Activated T-cell treated with anti-CD3 and anti-CD28 coated beads, Interleukin-2, amount 50 U/mL, for 1 hour (primary cell): ENCODE results near the gene RAD51C.
"Not testable (repeated sequence)": the region's sequence is repeated elsewhere in the genome, so short reads cannot be mapped to it uniquely, and the experiment has no call there.

Source experiments
- DNase-seq: peaks from one replicate; pipeline ENCODE4 v3.0.0-alpha.2; 2020

The RAD51C gene

DNA sequence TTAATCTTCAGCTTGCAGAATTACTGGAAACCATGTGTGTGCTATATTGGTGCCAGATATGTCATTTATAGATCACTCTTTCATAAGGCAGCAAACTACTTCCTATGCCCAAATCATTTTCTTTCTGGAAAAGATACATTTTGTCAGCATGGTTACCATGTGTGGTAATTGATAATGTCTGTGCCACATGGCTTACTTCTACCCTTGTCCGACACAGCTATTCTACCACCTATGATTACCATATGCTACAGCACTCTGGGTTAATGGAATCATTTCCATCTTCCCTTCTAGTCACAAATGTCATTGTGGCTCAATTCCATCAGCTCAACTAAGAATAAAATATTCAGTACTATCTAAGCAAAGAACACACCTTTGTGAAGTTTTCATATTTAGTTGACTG lies 55.3 kb downstream of the RAD51C start:
- no peak for DNase-seq

DNA sequence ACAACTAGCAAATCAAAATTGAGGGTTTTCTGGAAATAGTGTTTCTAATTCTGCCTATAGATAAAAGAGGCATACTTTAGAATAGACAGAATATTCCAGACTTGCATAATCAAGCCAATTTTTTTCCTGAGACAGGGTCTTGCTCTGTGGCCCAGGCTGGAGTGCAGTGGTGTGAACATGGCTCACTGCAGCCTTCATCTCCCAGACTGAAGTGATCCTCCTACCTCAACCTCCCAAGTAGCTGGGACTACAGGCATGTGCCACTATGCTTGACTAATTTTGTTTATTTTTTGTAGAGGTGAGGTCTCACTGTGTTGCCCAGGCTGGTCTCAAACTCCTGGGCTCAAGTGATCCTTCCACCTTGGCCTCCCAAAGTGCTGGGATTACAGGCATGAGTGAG lies 57.2 kb downstream of the RAD51C start:
- not testable (repeated sequence) for DNase-seq

DNA sequence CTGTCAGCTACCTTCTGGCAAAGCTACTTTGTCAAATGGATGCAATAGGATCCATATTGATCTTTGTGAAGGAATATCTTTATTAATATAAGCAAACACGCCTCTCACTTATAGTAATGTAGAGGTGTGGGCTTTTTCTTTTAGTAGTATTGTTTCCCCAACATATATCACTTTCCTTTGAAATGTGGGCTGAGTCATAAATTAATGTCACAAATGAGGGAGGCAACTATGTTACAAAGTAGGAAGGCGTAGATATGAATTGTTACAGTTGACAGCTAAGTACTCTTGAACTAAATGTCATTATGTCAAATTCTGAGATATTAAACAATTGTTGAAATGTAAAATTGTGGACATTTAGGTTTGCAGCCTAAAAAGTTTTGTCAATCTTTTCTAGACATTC lies 60.6 kb downstream of the RAD51C start:
- DNase-seq, result no peak

DNA sequence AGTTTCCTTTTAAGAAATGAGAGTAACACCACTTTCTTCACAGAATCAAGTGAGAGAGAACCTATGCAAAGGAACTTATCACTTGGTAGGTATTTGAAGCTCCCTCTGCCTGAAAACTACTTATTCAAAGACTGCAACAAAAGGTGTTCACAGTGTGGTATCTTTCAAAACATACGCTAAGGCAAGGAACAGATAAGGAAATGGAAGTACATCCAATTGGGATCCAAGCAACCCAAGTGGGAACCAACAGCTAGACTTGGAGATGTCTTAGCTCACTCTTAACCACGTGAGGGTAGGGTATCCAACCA lies 62.8 kb downstream of the RAD51C start:
- no peak for DNase-seq

DNA sequence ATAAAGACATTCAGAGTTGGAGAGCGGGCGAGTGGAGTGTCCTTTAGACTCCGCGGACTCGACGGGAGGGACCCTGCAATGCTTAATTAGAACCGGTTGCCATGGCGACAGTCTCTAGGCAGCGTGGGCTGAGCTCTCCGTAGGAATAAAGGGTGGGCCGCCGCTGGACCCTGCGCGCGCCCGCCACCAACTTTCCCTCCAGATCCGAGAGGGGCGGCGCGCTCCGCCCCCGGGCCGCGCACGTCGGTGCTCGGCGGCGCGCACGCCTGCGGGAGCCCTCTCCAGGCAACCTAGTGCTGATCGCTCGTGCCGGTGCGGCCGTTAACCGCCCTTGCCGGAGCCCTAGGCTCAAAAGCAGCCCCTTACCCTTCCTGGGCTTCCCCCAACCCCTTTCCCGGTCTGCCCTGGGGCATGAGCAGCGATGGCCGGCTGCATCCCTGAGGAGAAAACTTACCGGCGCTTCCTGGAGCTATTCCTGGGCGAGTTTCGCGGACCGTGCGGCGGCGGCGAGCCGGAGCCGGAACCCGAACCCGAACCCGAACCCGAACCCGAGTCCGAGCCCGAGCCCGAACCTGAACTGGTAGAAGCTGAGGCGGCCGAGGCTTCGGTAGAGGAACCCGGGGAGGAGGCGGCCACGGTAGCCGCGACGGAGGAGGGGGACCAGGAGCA lies 63.3 kb downstream of the RAD51C start, which contains the start of gene PPM1E:
TSS of gene PPM1E (plus strand) at position 278 of the 669 bp plus-strand sequence.
- peak; percentile 50 for DNase-seq

DNA sequence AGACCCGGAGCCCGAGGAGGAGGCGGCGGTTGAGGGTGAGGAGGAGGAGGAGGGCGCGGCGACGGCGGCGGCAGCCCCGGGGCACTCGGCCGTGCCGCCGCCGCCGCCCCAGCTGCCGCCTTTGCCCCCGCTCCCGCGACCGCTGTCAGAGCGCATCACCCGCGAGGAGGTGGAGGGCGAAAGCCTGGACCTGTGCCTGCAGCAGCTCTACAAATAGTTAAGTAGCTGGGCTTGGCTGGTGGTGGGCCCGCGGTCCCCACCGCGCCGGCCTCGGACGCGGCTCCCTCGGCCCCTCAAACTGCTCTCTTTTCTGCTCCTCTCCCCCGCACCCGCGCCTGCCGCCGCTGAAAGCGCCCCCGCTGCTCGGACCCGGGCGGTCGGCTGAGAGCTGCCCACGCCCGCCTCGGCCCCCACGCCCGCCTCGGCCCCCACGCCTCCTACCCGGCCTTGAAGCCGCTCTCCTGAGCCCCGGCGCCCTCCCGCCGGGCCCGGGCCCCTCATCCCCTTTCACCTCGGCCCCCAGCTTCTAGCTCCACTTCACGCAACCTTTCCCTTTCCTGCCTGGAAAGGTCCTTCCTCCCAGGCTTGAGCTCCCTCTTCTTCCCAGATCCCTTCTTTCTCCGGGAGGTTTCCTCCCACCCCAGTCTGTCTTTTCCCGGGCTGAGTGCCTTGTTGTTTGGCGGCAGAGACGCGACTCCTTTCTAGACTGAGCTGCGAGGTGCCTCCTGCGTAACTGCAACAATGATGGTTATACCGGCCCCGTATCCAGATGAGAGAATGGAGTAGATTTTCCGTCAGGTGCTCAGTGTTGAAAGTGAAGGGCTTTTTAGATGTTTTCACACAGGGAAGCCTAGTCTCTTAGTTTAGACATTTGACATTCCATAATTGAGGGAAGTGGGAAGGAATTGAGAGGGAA lies 64.1 kb downstream of the RAD51C start:
- peak; percentile 23 for DNase-seq

DNA sequence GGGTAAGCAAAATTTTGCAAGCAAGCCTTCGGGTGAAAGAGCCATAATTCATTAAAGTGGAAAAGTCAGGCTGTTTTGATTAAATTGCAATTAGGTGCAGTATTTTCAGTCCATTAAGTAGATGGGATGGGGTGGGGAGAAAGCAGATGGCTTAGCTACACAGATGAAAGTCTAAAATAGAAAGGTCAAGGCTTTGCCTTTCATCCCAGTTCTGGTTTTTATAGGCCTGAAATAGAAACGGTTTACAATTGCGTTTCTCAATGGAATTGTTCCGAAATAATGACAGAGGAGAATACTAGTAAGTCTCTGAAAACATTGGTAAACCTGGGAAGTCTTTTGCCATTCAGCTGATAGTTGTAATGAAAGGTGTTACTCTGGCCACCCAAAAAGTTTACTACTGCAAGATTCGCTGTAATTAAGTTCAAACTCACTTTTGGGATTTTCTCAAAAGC lies 64.8 kb downstream of the RAD51C start:
- no peak for DNase-seq

DNA sequence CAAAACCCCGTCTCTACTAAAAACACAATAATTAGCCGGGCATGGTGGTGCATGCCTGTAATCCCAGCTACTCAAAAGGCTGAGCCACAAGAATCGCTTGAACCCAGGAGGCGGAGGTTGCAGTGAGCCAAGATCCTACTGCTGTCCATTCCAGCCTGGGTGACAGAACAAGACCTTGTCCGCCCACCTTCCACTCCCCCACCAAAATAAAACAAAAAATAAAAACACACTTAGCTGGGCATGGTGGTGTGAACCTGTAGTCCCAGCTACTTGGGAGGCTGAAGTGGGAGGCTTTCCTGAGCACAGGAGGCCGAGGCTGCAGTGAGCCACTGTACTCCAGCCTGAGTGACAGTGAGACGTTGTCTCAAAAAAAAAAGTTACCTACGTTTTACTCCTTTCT lies 66.5 kb downstream of the RAD51C start:
- DNase-seq, result no peak

DNA sequence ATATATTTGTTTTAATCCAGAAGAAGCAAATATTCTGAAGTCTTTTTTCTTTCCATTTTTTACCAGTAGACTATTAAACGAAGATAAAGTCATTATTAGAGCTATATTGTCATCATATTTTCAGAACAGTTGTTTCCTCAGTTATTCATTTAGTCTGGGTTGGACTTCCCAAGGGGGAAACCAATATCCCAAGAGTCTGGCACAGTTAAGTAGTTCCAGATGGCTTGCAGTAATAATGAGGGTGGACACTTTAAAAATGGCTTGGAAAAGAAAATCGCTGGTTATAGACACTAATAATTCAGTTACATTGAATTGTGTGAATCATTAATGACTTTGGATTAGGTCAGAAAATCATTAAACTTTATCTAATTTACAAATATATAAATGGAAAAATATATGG lies 67.1 kb downstream of the RAD51C start:
- no peak for DNase-seq

DNA sequence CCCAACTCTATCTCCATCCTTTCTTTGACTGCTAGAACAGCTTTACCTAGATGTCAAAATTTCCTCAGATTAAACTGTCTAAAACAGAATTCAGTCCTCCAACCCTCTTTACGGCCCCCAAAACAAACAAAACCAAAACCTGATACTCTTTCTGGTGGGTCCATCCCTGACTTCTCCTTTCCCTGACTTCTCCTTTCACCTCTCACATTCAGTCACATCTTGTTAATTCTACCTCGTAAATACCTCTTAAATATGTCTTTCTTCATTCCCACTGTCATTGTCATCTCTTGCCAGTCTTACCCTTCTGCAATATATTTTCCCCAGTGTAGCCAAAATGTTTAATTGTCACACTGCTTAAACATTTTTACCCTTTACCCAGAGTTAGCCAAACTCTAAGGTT lies 67.8 kb downstream of the RAD51C start:
- DNase-seq, result no peak

DNA sequence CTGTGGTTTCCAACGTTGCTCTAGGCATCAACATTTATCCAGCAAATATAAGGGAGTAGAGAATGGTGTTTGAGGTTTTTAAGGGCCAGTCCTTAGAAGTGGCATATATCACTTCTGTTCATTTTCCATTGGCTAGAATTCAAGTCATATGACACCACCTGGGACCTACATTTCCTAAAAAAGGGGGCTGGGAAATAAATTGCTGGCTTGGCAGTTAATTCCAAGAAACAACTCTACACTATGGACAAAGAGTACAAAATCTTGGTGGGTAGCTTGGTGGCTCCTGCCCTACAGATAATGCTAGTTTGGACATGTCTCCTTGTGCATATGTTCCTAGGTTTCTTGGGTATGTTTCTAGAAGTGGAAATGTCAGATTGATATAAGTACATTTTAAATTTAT lies 70.9 kb downstream of the RAD51C start:
- DNase-seq, result no peak

DNA sequence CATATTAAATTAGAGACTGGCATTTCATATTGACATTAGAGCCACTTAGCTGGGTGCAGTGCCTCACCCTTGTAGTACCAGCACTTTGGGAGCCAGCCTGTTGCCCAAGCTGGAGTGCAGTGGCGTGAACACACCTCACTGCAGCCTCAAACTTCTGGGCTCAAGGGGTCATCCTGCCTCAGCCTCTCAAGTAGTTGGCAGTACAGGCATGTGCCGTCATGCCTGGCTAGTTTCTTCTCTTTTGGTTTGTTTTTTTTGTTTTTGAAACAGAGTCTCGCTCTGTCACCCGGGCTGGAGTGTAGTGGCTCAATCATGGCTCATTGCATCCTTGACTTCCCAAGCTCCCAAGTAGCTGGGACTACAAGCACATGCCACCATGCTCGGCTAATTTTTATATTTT lies 72.0 kb downstream of the RAD51C start:
- DNase-seq, result no peak

DNA sequence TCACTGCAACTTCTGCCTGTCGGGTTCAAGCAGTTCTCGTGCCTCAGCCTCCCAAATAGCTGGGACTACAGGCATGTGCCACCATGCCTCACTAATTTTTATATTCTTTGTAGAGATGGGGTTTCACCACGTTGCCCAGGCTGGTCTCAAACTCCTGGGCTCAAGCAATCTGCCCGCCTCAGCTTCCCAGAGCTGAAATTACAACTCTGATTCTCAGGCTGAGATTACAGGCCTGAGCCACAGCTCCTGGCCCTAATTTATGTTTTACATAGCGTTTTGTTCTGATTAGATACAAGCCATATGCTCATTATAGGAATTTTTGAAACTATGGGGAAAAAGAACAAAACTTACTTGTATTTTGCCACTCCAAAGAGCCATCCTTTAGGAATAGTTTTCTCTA lies 86.1 kb downstream of the RAD51C start:
- DNase-seq, result not testable (repeated sequence)

DNA sequence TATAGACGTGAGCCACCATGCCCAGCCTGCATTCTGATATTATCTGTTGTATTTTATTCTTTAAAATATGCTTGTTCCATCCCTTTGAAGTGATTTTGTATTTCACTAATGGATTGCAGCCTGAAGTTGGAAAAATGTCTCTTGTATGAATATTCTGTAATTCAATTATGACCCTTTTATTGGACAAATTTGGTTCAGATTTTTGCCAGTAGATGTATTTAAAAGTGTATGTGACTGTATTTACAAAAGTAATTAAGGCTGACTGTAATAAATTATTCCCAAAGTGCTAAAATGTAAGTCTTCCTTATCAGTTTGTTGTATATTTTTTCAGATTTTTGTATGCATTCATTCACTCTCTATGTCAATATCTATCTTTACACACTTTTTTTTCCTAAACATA lies 87.0 kb downstream of the RAD51C start:
- DNase-seq, result no peak

DNA sequence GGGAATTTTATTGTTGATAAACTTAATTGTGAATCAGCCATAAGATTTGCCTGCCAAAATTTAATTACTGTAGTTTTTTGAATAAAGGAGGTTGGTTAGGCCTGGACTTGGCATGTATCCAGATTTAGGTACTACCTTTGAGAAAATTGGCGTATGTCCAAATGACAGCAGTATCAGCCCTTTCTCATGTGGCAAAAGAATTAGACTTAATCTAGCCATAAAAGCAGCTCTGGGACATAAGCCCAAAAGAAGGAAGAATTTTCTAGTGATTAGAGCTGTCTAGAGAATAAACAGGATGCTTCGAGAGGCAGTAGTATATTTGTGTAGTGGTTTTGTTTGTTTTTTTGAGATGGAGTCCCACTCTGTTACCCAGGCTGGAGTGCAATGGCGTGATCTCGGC lies 91.0 kb downstream of the RAD51C start:
- DNase-seq, result no peak

DNA sequence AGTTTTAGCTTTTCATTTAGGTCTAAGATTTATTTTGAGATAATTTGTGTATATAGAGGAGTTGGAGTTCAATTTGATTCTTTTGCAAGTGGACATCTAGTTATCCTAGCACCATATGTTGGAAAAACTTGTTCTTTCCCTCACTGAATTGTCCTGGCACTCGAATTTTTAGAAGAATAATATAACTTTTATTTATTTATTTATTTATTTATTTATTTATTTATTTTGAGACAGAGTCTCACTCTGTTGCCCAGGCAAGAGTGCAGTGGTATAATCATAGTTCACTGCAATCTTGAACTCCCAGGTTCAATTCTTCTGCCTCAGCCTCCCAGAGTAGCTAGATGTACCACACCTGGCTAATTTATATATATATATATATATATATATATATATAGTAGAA lies 92.7 kb downstream of the RAD51C start:
- DNase-seq, result no peak
